ENCODE data around the gene CCR5AS.

GRCh38 chr3:46406788-46407611, at the start of gene CCR5AS, which contains the start of gene CCRL2:
- TF ChIP-seq POLR2A (IDR thresholded peaks at IDR 0.05; ENCODE audit: low read length), result peak; percentile 91
- TF ChIP-seq GATA1 (IDR thresholded peaks at IDR 0.05; ENCODE audit: low read depth, low read length), result peak; percentile 24

All from erythroblast (primary cell).